SK-N-SH treated with all-trans-retinoic acid at 6 μM for 48 hours (cell line): ENCODE measurements around the gene CWC27.

ENCODE experiments used
- ATAC-seq: fragments of 200-7000 bp; cut with Tn5 transposase; 3 replicates; pipeline ENCODE4 v1.9.1; 2020; ENCODE audit warnings: mild to moderate bottlenecking, moderate library complexity
- ARNTL ChIP-seq: fragments of 450-650 bp; formaldehyde crosslinking; IDR thresholded peaks from 2 replicates; pipeline ENCODE4 v1.5.0; 2020; ENCODE audit warnings: low read depth, mild to moderate bottlenecking, moderate library complexity, borderline replicate concordance
- BACH2 ChIP-seq: fragments of 250-450 bp; sonication (Bioruptor Pico); IDR thresholded peaks from 2 replicates; pipeline ENCODE4 v1.9.0; 2021; ENCODE audit warnings: mild to moderate bottlenecking, borderline replicate concordance
- CSDC2 ChIP-seq: fragments of 250-450 bp; sonication (Bioruptor Pico); IDR thresholded peaks from 2 replicates; pipeline ENCODE4 v1.5.0; 2020; ENCODE audit warnings: mild to moderate bottlenecking, moderate library complexity
- ESRRG ChIP-seq: fragments of 250-450 bp; sonication (Bioruptor Pico); IDR thresholded peaks from 2 replicates; pipeline ENCODE4 v1.6.1; 2021; ENCODE audit warnings: mild to moderate bottlenecking
- ISL1 ChIP-seq: fragments of 250-450 bp; sonication (Bioruptor Pico); IDR thresholded peaks from 2 replicates; pipeline ENCODE4 v2.1.2; 2022; ENCODE audit warnings: mild to moderate bottlenecking, moderate library complexity
- OSR1 ChIP-seq: fragments of 250-450 bp; sonication (Bioruptor Pico); IDR thresholded peaks from 2 replicates; pipeline ENCODE4 v1.8.0; 2022; ENCODE audit warnings: moderate library complexity, mild to moderate bottlenecking, inconsistent platforms
- PPARA ChIP-seq: fragments of 250-450 bp; sonication (Bioruptor Pico); IDR thresholded peaks from 2 replicates; pipeline ENCODE4 v1.5.0; 2020; ENCODE audit warnings: mild to moderate bottlenecking, borderline replicate concordance
- RARB ChIP-seq: fragments of 250-450 bp; sonication (Bioruptor Pico); IDR thresholded peaks from 2 replicates; pipeline ENCODE4 v1.8.0; 2021; ENCODE audit warnings: mild to moderate bottlenecking, moderate library complexity
- SNAI2 ChIP-seq: fragments of 250-450 bp; sonication (Bioruptor Pico); IDR thresholded peaks from 2 replicates; pipeline ENCODE4 v1.5.0; 2020; ENCODE audit warnings: mild to moderate bottlenecking, moderate library complexity
- TCF4 ChIP-seq: fragments of 250-450 bp; sonication (Bioruptor Pico); IDR thresholded peaks from 2 replicates; pipeline ENCODE4 v1.8.0; 2021; ENCODE audit warnings: mild to moderate bottlenecking, moderate library complexity, borderline replicate concordance
- TOX ChIP-seq: fragments of 250-450 bp; sonication (Bioruptor Pico); IDR thresholded peaks from 2 replicates; pipeline ENCODE4 v1.8.0; 2021; ENCODE audit warnings: mild to moderate bottlenecking, moderate library complexity, borderline replicate concordance
- ZC3H10 ChIP-seq: fragments of 250-450 bp; sonication (Bioruptor Pico); IDR thresholded peaks from 2 replicates; pipeline ENCODE4 v1.5.1; 2021; ENCODE audit warnings: mild to moderate bottlenecking, moderate library complexity
- ZFP3 ChIP-seq: fragments of 250-450 bp; sonication (Bioruptor Pico); IDR thresholded peaks from 2 replicates; pipeline ENCODE4 v1.5.0; 2020; ENCODE audit warnings: mild to moderate bottlenecking, moderate library complexity
- ZFP30 ChIP-seq: fragments of 450-650 bp; formaldehyde crosslinking; IDR thresholded peaks from 2 replicates; pipeline ENCODE4 v1.5.0; 2022; ENCODE audit warnings: mild to moderate bottlenecking, moderate library complexity
- ZNF70 ChIP-seq: fragments of 450-650 bp; formaldehyde crosslinking; IDR thresholded peaks from 2 replicates; pipeline ENCODE4 v1.5.0; 2020; ENCODE audit warnings: mild to moderate bottlenecking, moderate library complexity
- ZNF8 ChIP-seq: fragments of 450-650 bp; formaldehyde crosslinking; IDR thresholded peaks from 2 replicates; pipeline ENCODE4 v1.5.0; 2020; ENCODE audit warnings: mild to moderate bottlenecking, moderate library complexity
- TF ChIP-seq, protein P1 (sequence below): fragments of 250-450 bp; sonication (Bioruptor Pico); IDR thresholded peaks from 2 replicates; pipeline ENCODE4 v1.8.0; 2020; ENCODE audit warnings: mild to moderate bottlenecking, moderate library complexity, borderline replicate concordance
- TF ChIP-seq, protein P2 (sequence below): fragments of 250-450 bp; sonication (Bioruptor Pico); IDR thresholded peaks from 2 replicates; pipeline ENCODE4 v1.8.0; 2021; ENCODE audit warnings: low read depth, mild to moderate bottlenecking, moderate library complexity, borderline replicate concordance
- TF ChIP-seq, protein P3 (sequence below): fragments of 250-450 bp; sonication (Bioruptor Pico); IDR thresholded peaks from 2 replicates; pipeline ENCODE4 v1.5.1; 2021; ENCODE audit warnings: mild to moderate bottlenecking, moderate library complexity
- TF ChIP-seq, protein P4 (sequence below): fragments of 250-450 bp; sonication (Bioruptor Pico); IDR thresholded peaks from 2 replicates; pipeline ENCODE4 v1.5.0; 2020; ENCODE audit warnings: mild to moderate bottlenecking, moderate library complexity

The CWC27 gene

DNA sequence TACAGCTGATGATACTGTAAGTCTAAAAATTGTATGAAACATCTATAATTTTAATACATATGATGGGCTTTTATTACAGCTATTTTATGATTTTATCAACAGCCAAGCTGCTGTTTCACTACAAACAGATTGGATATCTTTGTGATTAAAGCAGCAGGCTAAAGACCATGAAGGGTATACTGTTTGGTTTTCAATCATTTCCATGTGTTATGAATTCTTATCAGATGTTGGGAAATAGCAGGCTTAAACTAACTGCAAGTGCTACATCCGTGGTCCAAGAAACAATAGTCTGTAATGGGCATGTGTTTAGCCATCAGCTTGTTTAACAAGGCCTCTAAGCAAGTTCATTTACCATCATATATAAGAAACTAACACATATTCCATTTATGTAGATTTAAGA is 107.5 kb downstream of the CWC27 start:
- ATAC-seq: no peak; the same call in 2 of the 3 replicates
- TF ChIP-seq ZNF70: peak; percentile 48
- TF ChIP-seq TCF4: peak; percentile 91; the same call in 1 of the 2 replicates
- TF ChIP-seq, protein P1, sequence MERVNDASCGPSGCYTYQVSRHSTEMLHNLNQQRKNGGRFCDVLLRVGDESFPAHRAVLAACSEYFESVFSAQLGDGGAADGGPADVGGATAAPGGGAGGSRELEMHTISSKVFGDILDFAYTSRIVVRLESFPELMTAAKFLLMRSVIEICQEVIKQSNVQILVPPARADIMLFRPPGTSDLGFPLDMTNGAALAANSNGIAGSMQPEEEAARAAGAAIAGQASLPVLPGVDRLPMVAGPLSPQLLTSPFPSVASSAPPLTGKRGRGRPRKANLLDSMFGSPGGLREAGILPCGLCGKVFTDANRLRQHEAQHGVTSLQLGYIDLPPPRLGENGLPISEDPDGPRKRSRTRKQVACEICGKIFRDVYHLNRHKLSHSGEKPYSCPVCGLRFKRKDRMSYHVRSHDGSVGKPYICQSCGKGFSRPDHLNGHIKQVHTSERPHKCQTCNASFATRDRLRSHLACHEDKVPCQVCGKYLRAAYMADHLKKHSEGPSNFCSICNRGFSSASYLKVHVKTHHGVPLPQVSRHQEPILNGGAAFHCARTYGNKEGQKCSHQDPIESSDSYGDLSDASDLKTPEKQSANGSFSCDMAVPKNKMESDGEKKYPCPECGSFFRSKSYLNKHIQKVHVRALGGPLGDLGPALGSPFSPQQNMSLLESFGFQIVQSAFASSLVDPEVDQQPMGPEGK: no peak
- TF ChIP-seq, all 23 proteins: peak for 2

DNA sequence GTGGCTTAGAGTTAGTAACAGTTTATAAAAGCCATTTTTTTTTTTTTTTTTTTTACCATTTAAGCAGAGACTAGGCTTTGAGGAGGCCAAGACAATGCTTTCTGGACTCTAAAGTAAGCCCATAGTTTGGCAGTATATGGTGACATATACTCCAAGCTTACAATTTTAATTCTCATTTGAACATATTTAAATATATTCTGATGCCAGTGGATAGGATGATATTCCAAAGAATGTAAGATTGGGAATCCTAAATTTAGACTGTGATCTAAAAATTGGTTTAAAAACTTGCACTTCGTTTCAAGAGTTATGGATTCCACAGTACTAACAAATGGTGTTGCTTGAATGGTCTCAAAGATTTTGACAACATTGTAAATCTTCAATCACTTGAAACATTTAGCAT is 112.1 kb downstream of the CWC27 start:
- no peak for ATAC-seq
- TF ChIP-seq, protein P2, sequence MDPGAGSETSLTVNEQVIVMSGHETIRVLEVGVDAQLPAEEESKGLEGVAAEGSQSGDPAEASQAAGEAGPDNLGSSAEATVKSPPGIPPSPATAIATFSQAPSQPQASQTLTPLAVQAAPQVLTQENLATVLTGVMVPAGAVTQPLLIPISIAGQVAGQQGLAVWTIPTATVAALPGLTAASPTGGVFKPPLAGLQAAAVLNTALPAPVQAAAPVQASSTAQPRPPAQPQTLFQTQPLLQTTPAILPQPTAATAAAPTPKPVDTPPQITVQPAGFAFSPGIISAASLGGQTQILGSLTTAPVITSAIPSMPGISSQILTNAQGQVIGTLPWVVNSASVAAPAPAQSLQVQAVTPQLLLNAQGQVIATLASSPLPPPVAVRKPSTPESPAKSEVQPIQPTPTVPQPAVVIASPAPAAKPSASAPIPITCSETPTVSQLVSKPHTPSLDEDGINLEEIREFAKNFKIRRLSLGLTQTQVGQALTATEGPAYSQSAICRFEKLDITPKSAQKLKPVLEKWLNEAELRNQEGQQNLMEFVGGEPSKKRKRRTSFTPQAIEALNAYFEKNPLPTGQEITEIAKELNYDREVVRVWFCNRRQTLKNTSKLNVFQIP: no peak
- TF ChIP-seq PPARA (CRISPR knock-in tag) (no peak), ZC3H10 (no peak), ISL1 (no peak), ZFP30 (CRISPR knock-in tag) (no peak), OSR1 (CRISPR knock-in tag) (no peak), BACH2 (CRISPR knock-in tag) (no peak), ARNTL (CRISPR knock-in tag) (no peak), ZNF8 (CRISPR knock-in tag) (no peak), ZFP3 (CRISPR knock-in tag) (no peak)
- TF ChIP-seq, protein P1: no peak
- TF ChIP-seq, protein P3, sequence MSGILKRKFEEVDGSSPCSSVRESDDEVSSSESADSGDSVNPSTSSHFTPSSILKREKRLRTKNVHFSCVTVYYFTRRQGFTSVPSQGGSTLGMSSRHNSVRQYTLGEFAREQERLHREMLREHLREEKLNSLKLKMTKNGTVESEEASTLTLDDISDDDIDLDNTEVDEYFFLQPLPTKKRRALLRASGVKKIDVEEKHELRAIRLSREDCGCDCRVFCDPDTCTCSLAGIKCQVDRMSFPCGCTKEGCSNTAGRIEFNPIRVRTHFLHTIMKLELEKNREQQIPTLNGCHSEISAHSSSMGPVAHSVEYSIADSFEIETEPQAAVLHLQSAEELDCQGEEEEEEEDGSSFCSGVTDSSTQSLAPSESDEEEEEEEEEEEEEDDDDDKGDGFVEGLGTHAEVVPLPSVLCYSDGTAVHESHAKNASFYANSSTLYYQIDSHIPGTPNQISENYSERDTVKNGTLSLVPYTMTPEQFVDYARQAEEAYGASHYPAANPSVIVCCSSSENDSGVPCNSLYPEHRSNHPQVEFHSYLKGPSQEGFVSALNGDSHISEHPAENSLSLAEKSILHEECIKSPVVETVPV (CRISPR knock-in tag): no peak

DNA sequence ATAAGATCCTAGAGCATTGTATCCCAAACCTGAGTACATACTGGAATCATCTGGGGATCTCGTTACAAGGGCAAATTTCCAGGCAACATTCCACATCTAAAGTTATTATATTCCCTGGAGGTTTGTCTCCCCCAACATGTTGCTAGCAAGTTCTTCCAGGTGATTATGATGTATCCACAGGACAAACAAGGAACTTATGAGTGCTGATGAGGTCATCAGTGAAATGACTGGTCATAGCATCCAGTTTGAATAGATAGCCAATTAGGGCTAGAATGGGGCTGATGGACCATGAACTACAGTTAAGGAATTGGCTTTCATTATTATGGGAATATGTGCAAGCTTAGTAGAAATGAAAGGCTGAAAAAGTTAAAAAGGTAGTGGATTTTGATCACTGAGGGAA is 115.2 kb downstream of the CWC27 start:
- ATAC-seq: no peak
- TF ChIP-seq ZFP30 (CRISPR knock-in tag): no peak
- no peak for TF ChIP-seq ARNTL (CRISPR knock-in tag)

DNA sequence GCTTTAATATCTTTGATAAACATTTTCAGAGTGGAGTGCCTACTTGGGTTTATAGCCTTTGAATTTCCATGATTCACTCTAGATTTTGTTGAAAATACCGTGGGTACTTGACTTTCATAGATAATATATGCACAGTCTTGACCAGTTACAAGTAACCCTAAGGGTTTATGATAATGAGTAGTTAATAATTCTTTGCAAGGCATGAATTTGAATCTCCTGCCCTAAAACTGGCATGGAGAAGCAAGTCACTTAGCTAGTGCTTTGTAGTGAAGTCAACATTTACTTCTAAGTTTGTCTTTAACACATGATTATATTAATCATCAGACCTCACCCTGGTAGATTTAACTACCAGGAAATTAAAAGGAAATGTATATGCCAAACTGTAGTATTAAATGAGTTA is 115.8 kb downstream of the CWC27 start:
- TF ChIP-seq TOX (CRISPR knock-in tag): no peak
- TF ChIP-seq ISL1: no peak
- TF ChIP-seq ZNF70: no peak
- no peak for TF ChIP-seq ZFP3 (CRISPR knock-in tag)
- TF ChIP-seq, protein P3 (CRISPR knock-in tag): no peak
- TF ChIP-seq SNAI2: no peak
- no peak for ATAC-seq

DNA sequence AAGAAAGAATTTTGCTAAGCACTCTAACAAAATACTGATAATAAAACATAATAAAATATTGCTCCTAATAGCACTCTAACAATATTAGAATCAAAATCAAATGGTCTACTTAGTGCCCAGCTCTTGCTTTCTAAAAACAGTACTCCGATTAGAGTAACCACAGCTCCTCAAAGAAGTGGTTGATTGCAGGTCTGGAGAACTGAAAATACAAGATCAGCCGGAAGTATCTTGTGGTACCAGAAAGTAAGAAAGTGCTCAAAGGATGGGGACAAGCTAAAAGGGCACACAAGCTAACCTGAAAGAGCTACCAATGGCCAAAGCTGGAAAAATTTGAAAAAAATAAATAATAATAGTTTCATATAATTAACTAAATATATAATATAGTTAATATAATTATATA is 119.2 kb downstream of the CWC27 start:
- no peak for TF ChIP-seq ZNF8 (CRISPR knock-in tag)
- ATAC-seq: no peak

DNA sequence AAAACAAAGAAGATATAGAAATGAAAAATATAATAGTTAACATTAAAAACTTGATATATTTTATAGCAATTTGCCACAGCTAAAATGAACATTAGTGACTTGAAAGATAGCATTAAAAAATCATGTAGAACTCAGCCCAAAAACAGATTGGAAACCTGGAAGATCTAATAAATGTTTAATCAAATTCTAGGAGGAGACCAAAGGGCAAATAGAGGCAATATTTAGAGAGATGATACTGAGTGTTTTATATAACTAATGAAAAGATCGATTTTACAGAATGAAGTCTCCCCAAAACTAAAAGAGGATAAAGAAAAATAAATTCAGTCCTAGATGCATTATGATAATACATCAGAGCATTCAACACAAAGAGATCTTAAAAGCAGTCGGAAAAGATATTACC is 127.0 kb downstream of the CWC27 start:
- ATAC-seq: no peak
- TF ChIP-seq, protein P3 (CRISPR knock-in tag): no peak
- no peak for TF ChIP-seq ESRRG (CRISPR knock-in tag)
- no peak for TF ChIP-seq ISL1
- no peak for TF ChIP-seq ZC3H10
- TF ChIP-seq ZNF70: no peak
- TF ChIP-seq PPARA (CRISPR knock-in tag): no peak
- TF ChIP-seq BACH2 (CRISPR knock-in tag): no peak
- no peak for TF ChIP-seq RARB (CRISPR knock-in tag)
- no peak for TF ChIP-seq TOX (CRISPR knock-in tag)
- TF ChIP-seq CSDC2 (CRISPR knock-in tag): no peak
- TF ChIP-seq ZFP3 (CRISPR knock-in tag): no peak
- no peak for TF ChIP-seq SNAI2
- TF ChIP-seq, protein P4, sequence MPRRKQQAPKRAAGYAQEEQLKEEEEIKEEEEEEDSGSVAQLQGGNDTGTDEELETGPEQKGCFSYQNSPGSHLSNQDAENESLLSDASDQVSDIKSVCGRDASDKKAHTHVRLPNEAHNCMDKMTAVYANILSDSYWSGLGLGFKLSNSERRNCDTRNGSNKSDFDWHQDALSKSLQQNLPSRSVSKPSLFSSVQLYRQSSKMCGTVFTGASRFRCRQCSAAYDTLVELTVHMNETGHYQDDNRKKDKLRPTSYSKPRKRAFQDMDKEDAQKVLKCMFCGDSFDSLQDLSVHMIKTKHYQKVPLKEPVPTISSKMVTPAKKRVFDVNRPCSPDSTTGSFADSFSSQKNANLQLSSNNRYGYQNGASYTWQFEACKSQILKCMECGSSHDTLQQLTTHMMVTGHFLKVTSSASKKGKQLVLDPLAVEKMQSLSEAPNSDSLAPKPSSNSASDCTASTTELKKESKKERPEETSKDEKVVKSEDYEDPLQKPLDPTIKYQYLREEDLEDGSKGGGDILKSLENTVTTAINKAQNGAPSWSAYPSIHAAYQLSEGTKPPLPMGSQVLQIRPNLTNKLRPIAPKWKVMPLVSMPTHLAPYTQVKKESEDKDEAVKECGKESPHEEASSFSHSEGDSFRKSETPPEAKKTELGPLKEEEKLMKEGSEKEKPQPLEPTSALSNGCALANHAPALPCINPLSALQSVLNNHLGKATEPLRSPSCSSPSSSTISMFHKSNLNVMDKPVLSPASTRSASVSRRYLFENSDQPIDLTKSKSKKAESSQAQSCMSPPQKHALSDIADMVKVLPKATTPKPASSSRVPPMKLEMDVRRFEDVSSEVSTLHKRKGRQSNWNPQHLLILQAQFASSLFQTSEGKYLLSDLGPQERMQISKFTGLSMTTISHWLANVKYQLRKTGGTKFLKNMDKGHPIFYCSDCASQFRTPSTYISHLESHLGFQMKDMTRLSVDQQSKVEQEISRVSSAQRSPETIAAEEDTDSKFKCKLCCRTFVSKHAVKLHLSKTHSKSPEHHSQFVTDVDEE (CRISPR knock-in tag): no peak
